Gastrocnemius medialis (tissue), 4 donors: ENCODE results near the gene TBRG4.

ENCODE experiments used
- POLR2A ChIP-seq, 2 donors: fragments of 450-650 bp; IDR thresholded peaks; one replicate each; pipeline ENCODE4 v1.6.1; 2017; ENCODE audit warnings: antibody characterized with exemption in 2 of 2, mild to moderate bottlenecking in 2 of 2, moderate library complexity in 2 of 2
- TF ChIP-seq, protein P1 (sequence below), 5 experiments: fragments of 450-650 bp in 3 of 5; fragments of 200-600 bp in 2 of 5; sonication (generic) in 2 of 5; IDR thresholded peaks in 4 of 5; conservative IDR thresholded peaks in 1 of 5; 1 replicate in 4 of 5; 2 replicates in 1 of 5; pipeline ENCODE4 v1.5.1; 2016 to 2019; ENCODE audit warnings: antibody characterized with exemption in 5 of 5, mild to moderate bottlenecking in 3 of 5, moderate library complexity in 3 of 5

DNA sequence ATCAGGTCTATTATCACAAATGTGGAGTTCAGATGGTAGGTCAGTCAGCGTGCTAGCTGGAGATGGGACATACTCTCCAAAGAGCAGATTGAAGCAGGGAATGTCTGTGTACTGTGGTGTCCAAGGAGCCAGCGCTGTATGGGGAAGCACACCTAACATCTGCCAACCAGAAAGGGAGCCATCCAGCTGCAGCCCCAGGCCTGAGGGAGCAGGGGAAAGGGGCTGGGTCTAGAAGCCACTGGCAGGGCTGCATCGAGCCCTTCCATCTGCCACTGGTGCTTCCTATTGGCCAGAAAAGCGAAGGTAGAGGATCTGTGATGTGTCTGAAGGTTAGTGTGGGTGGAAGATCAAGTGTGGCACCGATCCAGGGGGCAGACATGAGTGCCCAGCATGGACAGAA is 38.1 kb upstream of the TBRG4 start:
- TF ChIP-seq, protein P1, sequence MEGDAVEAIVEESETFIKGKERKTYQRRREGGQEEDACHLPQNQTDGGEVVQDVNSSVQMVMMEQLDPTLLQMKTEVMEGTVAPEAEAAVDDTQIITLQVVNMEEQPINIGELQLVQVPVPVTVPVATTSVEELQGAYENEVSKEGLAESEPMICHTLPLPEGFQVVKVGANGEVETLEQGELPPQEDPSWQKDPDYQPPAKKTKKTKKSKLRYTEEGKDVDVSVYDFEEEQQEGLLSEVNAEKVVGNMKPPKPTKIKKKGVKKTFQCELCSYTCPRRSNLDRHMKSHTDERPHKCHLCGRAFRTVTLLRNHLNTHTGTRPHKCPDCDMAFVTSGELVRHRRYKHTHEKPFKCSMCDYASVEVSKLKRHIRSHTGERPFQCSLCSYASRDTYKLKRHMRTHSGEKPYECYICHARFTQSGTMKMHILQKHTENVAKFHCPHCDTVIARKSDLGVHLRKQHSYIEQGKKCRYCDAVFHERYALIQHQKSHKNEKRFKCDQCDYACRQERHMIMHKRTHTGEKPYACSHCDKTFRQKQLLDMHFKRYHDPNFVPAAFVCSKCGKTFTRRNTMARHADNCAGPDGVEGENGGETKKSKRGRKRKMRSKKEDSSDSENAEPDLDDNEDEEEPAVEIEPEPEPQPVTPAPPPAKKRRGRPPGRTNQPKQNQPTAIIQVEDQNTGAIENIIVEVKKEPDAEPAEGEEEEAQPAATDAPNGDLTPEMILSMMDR (IDR thresholded peaks at IDR 0.05 in 4 of 5, conservative IDR thresholded peaks at IDR 0.05 in 1 of 5) = no peak
- no peak for TF ChIP-seq POLR2A (IDR thresholded peaks at IDR 0.05)
